ENCODE measurements around the gene TMEM132D. TPM values are rescaled to one million over a fixed set of nuclear protein-coding genes. Genes with fewer than 3 reads are reported as not detected.

Gene TMEM132D
- total and polyA plus RNA-seq, 2 experiments from 2014 or later = not detected

- in situ Hi-C loops (cut with MboI) = no loop called here
- no peaks in the 10 kb centered on the region for H3K9me3 ChIP-seq (ENCODE audit: low read depth)
- no peaks in the 10 kb centered on the region for H3K79me2 ChIP-seq (ENCODE audit: insufficient read depth)
- no peaks in the 10 kb centered on the region for H3K4me1 ChIP-seq (ENCODE audit: insufficient read depth)
- WGBS, 2 experiments (ENCODE audit: low coverage in 1 of 2, low lambda C conversion rate in 2 of 2, missing lambda C conversion rate in 2 of 2) = 2 to 8% methylated on average over 10 of the region's 10 CpGs
- H3K4me3 ChIP-seq = no peak overlapping the region
- no peak overlapping the region for H2AFZ ChIP-seq
- no peak overlapping the region for H3K9ac ChIP-seq
- H3K27ac ChIP-seq = no peak overlapping the region
- DNase-seq = no peak
- no peak for TF ChIP-seq EZH2 (IDR thresholded peaks at IDR 0.05; ENCODE audit: insufficient read depth, poor library complexity, severe bottlenecking)
- TF ChIP-seq EZH2phosphoT487 (IDR thresholded peaks at IDR 0.05; ENCODE audit: insufficient read depth, low read depth) = no peak
- no peaks in the 10 kb centered on the region for H3K9me2 ChIP-seq (ENCODE audit: insufficient read depth)
- no peaks in the 10 kb centered on the region for H3K27me3 ChIP-seq (replicated peaks; ENCODE audit: insufficient read depth)
- H3K4me2 ChIP-seq (ENCODE audit: unreplicated experiment) = no peak overlapping the region
- H4K20me1 ChIP-seq (ENCODE audit: insufficient read depth) = no peaks in the 10 kb centered on the region
- no peaks in the 10 kb centered on the region for H3F3A ChIP-seq (ENCODE audit: insufficient read depth)
- H3K36me3 ChIP-seq (ENCODE audit: low read depth) = no peaks in the 10 kb centered on the region
These were observed 751.3 kb downstream of the TMEM132D start for GRCh38 chr12:129152351-129153104.

GRCh38 chr12:129150721-129151120 is 753.1 kb downstream of the TMEM132D start:
- no peaks in the 10 kb centered on the region for H3K79me2 ChIP-seq (ENCODE audit: insufficient read depth)

GRCh38 chr12:129145381-129145780 is 758.4 kb downstream of the TMEM132D start:
- Histone ChIP-seq H3K4me1 (ENCODE audit: insufficient read depth) (no peaks in the 10 kb centered on the region), H3F3A (ENCODE audit: insufficient read depth) (no peaks in the 10 kb centered on the region), H3K27me3 (replicated peaks; ENCODE audit: insufficient read depth) (no peaks in the 10 kb centered on the region), H3K4me3 (no peak overlapping the region), H3K36me3 (ENCODE audit: low read depth) (no peaks in the 10 kb centered on the region), H3K9me3 (ENCODE audit: low read depth) (no peaks in the 10 kb centered on the region), H2AFZ (no peak overlapping the region), H3K9ac (no peak overlapping the region), H3K4me2 (ENCODE audit: unreplicated experiment) (no peak overlapping the region), H3K9me2 (ENCODE audit: insufficient read depth) (no peaks in the 10 kb centered on the region), H3K79me2 (ENCODE audit: insufficient read depth) (no peaks in the 10 kb centered on the region), H4K20me1 (ENCODE audit: insufficient read depth) (no peaks in the 10 kb centered on the region), H3K27ac (no peak overlapping the region)
- WGBS, 2 experiments (ENCODE audit: low coverage in 1 of 2, low lambda C conversion rate in 2 of 2, missing lambda C conversion rate in 2 of 2) = 2% methylated on average over 7 of the region's 7 CpGs
- in situ Hi-C loops (cut with MboI) = no loop called here
- no peak for DNase-seq
- TF ChIP-seq EZH2 (IDR thresholded peaks at IDR 0.05; ENCODE audit: insufficient read depth, poor library complexity, severe bottlenecking) = no peak
- TF ChIP-seq EZH2phosphoT487 (IDR thresholded peaks at IDR 0.05; ENCODE audit: insufficient read depth, low read depth) = no peak

More at GRCh38 chr12:129150721-129151120, 753.1 kb downstream of the TMEM132D start:
- in situ Hi-C loops (cut with MboI) = no loop called here
- Histone ChIP-seq H3K9me2 (ENCODE audit: insufficient read depth) (no peaks in the 10 kb centered on the region), H3K27ac (no peak overlapping the region), H3K27me3 (replicated peaks; ENCODE audit: insufficient read depth) (no peaks in the 10 kb centered on the region), H3K9ac (no peak overlapping the region), H3F3A (ENCODE audit: insufficient read depth) (no peaks in the 10 kb centered on the region), H3K36me3 (ENCODE audit: low read depth) (no peaks in the 10 kb centered on the region), H4K20me1 (ENCODE audit: insufficient read depth) (no peaks in the 10 kb centered on the region), H3K9me3 (ENCODE audit: low read depth) (no peaks in the 10 kb centered on the region), H3K4me2 (ENCODE audit: unreplicated experiment) (no peak overlapping the region), H2AFZ (no peak overlapping the region), H3K4me3 (no peak overlapping the region), H3K4me1 (ENCODE audit: insufficient read depth) (no peaks in the 10 kb centered on the region)
- TF ChIP-seq EZH2phosphoT487 (IDR thresholded peaks at IDR 0.05; ENCODE audit: insufficient read depth, low read depth) (no peak), EZH2 (IDR thresholded peaks at IDR 0.05; ENCODE audit: insufficient read depth, poor library complexity, severe bottlenecking) (no peak)
- DNase-seq = no peak
- 30 to 32% methylated on average over 11 of the region's 11 CpGs for WGBS, 2 experiments (ENCODE audit: low coverage in 1 of 2, low lambda C conversion rate in 2 of 2, missing lambda C conversion rate in 2 of 2)

- H3K4me1 ChIP-seq (ENCODE audit: insufficient read depth) = no peaks in the 10 kb centered on the region
- H3F3A ChIP-seq (ENCODE audit: insufficient read depth) = no peaks in the 10 kb centered on the region
- WGBS, 2 experiments (ENCODE audit: low coverage in 1 of 2, low lambda C conversion rate in 2 of 2, missing lambda C conversion rate in 2 of 2) = 22 to 26% methylated on average over 4 of the region's 4 CpGs
- H3K27me3 ChIP-seq (replicated peaks; ENCODE audit: insufficient read depth) = no peaks in the 10 kb centered on the region
- H3K9me3 ChIP-seq (ENCODE audit: low read depth) = no peaks in the 10 kb centered on the region
- no peaks in the 10 kb centered on the region for H3K9me2 ChIP-seq (ENCODE audit: insufficient read depth)
- no peak overlapping the region for H3K4me2 ChIP-seq (ENCODE audit: unreplicated experiment)
- DNase-seq = no peak
- H3K79me2 ChIP-seq (ENCODE audit: insufficient read depth) = no peaks in the 10 kb centered on the region
- H3K36me3 ChIP-seq (ENCODE audit: low read depth) = no peaks in the 10 kb centered on the region
- H4K20me1 ChIP-seq (ENCODE audit: insufficient read depth) = no peaks in the 10 kb centered on the region
- no peak overlapping the region for H3K9ac ChIP-seq
- H3K27ac ChIP-seq = no peak overlapping the region
- in situ Hi-C loops (cut with MboI) = no loop called here
- no peak overlapping the region for H3K4me3 ChIP-seq
- H2AFZ ChIP-seq = no peak overlapping the region
- TF ChIP-seq EZH2phosphoT487 (IDR thresholded peaks at IDR 0.05; ENCODE audit: insufficient read depth, low read depth) (no peak), EZH2 (IDR thresholded peaks at IDR 0.05; ENCODE audit: insufficient read depth, poor library complexity, severe bottlenecking) (no peak)
These were observed 765.0 kb downstream of the TMEM132D start for GRCh38 chr12:129138776-129139175.

All from GM23248 (cell line).